ENCODE measurements around the gene ATG14.
A peak's percentile ranks its signal among the peaks of the same experiment; 100 is the strongest.

Gene ATG14

GRCh38 chr14:55446833-55447232 is 35.2 kb upstream of the ATG14 start:
- DNase-seq = no peak
- ATAC-seq (replicated peaks) = no peak
- Mint-ChIP-seq H3K4me1 (ENCODE audit: low read depth in 2 of 2) (no peaks in the 10 kb centered on the region), H3K9me3 (no peaks in the 10 kb centered on the region), H3K27ac (no peak overlapping the region), H3K27me3 (no peaks in the 10 kb centered on the region), H3K36me3 (ENCODE audit: insufficient read depth) (no peaks in the 10 kb centered on the region), H3K4me3 (no peak overlapping the region)

GRCh38 chr14:55446127-55446736 is 34.6 kb upstream of the ATG14 start:
- no peaks in the 10 kb centered on the region for H3K36me3 Mint-ChIP-seq (ENCODE audit: insufficient read depth)
- H3K4me3 Mint-ChIP-seq = no peak overlapping the region
- H3K4me1 Mint-ChIP-seq (ENCODE audit: low read depth in 2 of 2) = no peaks in the 10 kb centered on the region
- DNase-seq (peak; percentile 43 to 59 (median 50)), ATAC-seq (replicated peaks) (peak; percentile 49)
- H3K27ac Mint-ChIP-seq = no peak overlapping the region
- H3K27me3 Mint-ChIP-seq = no peaks in the 10 kb centered on the region
- no peaks in the 10 kb centered on the region for H3K9me3 Mint-ChIP-seq

DNA sequence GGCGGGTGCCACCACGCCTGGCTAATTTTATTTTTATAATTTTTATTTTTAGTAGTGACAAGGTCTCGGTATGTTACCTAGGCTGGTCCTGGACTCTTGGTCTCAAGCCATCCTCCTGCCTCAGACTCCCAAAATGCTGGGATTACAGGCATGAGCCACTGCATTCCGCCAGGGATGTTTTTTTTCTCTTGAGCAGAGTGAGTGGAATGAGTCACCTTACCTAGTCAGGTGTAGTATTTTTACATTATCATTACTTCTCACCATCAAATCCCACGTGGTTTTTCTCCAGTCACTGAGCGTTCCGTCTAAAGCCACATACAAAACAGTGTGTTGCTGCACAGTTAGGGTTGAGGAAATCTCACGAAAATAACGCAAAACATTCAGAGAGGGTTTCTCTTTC is 29.7 kb upstream of the ATG14 start:
- Mint-ChIP-seq H3K9me3 (no peaks in the 10 kb centered on the region), H3K27me3 (no peaks in the 10 kb centered on the region), H3K4me1 (ENCODE audit: low read depth in 2 of 2) (no peaks in the 10 kb centered on the region), H3K4me3 (no peak overlapping the region), H3K27ac (no peak overlapping the region), H3K36me3 (ENCODE audit: insufficient read depth) (no peaks in the 10 kb centered on the region)
- DNase-seq (no peak), ATAC-seq (replicated peaks) (no peak)

- no peak for ATAC-seq (replicated peaks)
- H3K27ac Mint-ChIP-seq = no peak within 1 kb of the TSS
- H3K27me3 Mint-ChIP-seq = no peaks in the 10 kb centered on the region
- no peak for DNase-seq
- H3K36me3 Mint-ChIP-seq (ENCODE audit: insufficient read depth) = no peaks in the 10 kb centered on the region
- H3K4me3 Mint-ChIP-seq = no peak within 1 kb of the TSS
- no peaks in the 10 kb centered on the region for H3K9me3 Mint-ChIP-seq
- H3K4me1 Mint-ChIP-seq (ENCODE audit: low read depth in 2 of 2) = no peaks in the 10 kb centered on the region
These were observed 28.8 kb upstream of the ATG14 start, which contains the start of gene TBPL2 for GRCh38 chr14:55440385-55440784. Gene TBPL2 (minus strand): TSS chr14:55440616. CDS start chr14:55440449, 167 bp downstream.

- no peaks in the 10 kb centered on the region for H3K36me3 Mint-ChIP-seq (ENCODE audit: insufficient read depth)
- no peak overlapping the region for H3K27ac Mint-ChIP-seq
- DNase-seq (no peak), ATAC-seq (replicated peaks) (no peak)
- H3K4me1 Mint-ChIP-seq (ENCODE audit: low read depth in 2 of 2) = peaks cover 9 to 16% of the 10 kb centered on the region in 2 donors
- no peaks in the 10 kb centered on the region for H3K9me3 Mint-ChIP-seq
- no peaks in the 10 kb centered on the region for H3K27me3 Mint-ChIP-seq
- H3K4me3 Mint-ChIP-seq = no peak overlapping the region
These were observed 26.5 kb upstream of the ATG14 start for GRCh38 chr14:55438066-55438683.

- H3K27ac Mint-ChIP-seq = no peak overlapping the region
These were observed 25.3 kb upstream of the ATG14 start for GRCh38 chr14:55436931-55437330.

GRCh38 chr14:55436519-55436918 is 24.9 kb upstream of the ATG14 start:
- Mint-ChIP-seq H3K4me3 (no peak overlapping the region), H3K27me3 (no peaks in the 10 kb centered on the region), H3K4me1 (ENCODE audit: low read depth in 2 of 2) (peaks cover 9 to 16% of the 10 kb centered on the region in 2 donors), H3K9me3 (no peaks in the 10 kb centered on the region), H3K27ac (no peak overlapping the region), H3K36me3 (ENCODE audit: insufficient read depth) (no peaks in the 10 kb centered on the region)
- DNase-seq = no peak
- no peak for ATAC-seq (replicated peaks)

More at GRCh38 chr14:55436931-55437330, 25.3 kb upstream of the ATG14 start:
- Mint-ChIP-seq H3K4me1 (ENCODE audit: low read depth in 2 of 2) (peaks cover 9 to 16% of the 10 kb centered on the region in 2 donors), H3K4me3 (no peak overlapping the region), H3K27me3 (no peaks in the 10 kb centered on the region), H3K36me3 (ENCODE audit: insufficient read depth) (no peaks in the 10 kb centered on the region), H3K9me3 (no peaks in the 10 kb centered on the region)
- DNase-seq = no peak
- no peak for ATAC-seq (replicated peaks)

DNA sequence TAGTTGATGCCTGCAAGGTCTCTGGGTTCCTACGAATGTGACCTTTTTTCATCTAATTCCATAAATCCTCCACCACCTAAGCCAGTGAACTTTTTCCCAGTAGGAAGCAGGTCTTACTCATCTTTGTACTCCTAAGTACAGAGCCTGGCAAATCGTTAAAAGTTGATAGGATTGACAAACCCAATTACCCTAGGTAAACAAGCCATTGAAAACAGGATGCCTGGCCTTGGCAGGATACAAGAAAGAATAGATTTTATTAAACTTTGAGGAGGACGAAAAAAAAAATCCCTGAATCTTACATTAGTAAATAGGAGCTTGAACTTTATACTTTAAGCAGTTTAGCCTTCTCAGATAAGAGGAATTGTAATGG is 23.2 kb upstream of the ATG14 start:
- no peak for DNase-seq
- Mint-ChIP-seq H3K27me3 (no peaks in the 10 kb centered on the region), H3K4me1 (ENCODE audit: low read depth in 2 of 2) (peaks cover 9 to 18% of the 10 kb centered on the region in 2 donors), H3K27ac (peak overlapping the region in 1 of 2 donors; percentile 51), H3K36me3 (ENCODE audit: insufficient read depth) (no peaks in the 10 kb centered on the region), H3K9me3 (no peaks in the 10 kb centered on the region), H3K4me3 (no peak overlapping the region)
- no peak for ATAC-seq (replicated peaks)

GRCh38 chr14:55433880-55434804 is 22.5 kb upstream of the ATG14 start:
- peak; percentile 51 for ATAC-seq (replicated peaks)
- DNase-seq = no peak
- Mint-ChIP-seq H3K27me3 (no peaks in the 10 kb centered on the region), H3K27ac (peak overlapping the region; percentile 38 to 51), H3K4me3 (peak overlapping the region; percentile 21 to 31), H3K36me3 (ENCODE audit: insufficient read depth) (no peaks in the 10 kb centered on the region), H3K4me1 (ENCODE audit: low read depth in 2 of 2) (peaks cover 9 to 19% of the 10 kb centered on the region in 2 donors), H3K9me3 (no peaks in the 10 kb centered on the region)

- H3K4me3 Mint-ChIP-seq = no peak overlapping the region
- H3K27me3 Mint-ChIP-seq = no peaks in the 10 kb centered on the region
- ATAC-seq (replicated peaks) = no peak
- no peak overlapping the region for H3K27ac Mint-ChIP-seq
- no peaks in the 10 kb centered on the region for H3K36me3 Mint-ChIP-seq (ENCODE audit: insufficient read depth)
- peaks cover 9 to 19% of the 10 kb centered on the region in 2 donors for H3K4me1 Mint-ChIP-seq (ENCODE audit: low read depth in 2 of 2)
- H3K9me3 Mint-ChIP-seq = no peaks in the 10 kb centered on the region
- no peak for DNase-seq
These were observed 21.0 kb upstream of the ATG14 start for GRCh38 chr14:55432628-55433027.

- Mint-ChIP-seq H3K27ac (no peak overlapping the region), H3K4me1 (ENCODE audit: low read depth in 2 of 2) (peaks cover 9 to 19% of the 10 kb centered on the region in 2 donors), H3K4me3 (no peak overlapping the region), H3K27me3 (no peaks in the 10 kb centered on the region), H3K36me3 (ENCODE audit: insufficient read depth) (no peaks in the 10 kb centered on the region), H3K9me3 (no peaks in the 10 kb centered on the region)
- ATAC-seq (replicated peaks) = peak; percentile 87
- DNase-seq = peak; percentile 25 to 38 (median 37)
These were observed 18.5 kb upstream of the ATG14 start for GRCh38 chr14:55430024-55430690.

DNA sequence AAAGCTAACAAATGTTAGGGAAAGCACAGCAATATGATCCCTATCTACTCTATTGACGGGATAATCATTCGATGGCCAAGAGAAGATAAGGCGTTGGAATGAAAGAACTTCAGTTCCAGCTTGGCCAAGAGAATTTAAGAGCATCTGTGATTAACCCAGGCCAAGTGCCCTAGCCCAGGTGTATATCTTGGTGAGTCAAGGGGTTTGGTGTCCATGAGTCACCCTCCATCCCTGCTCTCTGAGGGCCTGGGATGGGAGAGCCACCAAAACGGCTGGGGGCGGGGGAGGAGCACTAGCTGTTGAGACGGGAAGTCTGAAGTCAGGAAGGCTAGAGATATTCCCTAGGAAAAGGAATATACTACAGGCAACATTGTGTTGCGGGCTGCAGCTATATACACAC is 15.8 kb upstream of the ATG14 start:
- no peak for ATAC-seq (replicated peaks)
- no peak for DNase-seq
- Mint-ChIP-seq H3K4me1 (ENCODE audit: low read depth in 2 of 2) (peaks cover 0 to 3% of the 10 kb centered on the region in 2 donors), H3K36me3 (ENCODE audit: insufficient read depth) (no peaks in the 10 kb centered on the region), H3K27me3 (no peaks in the 10 kb centered on the region), H3K9me3 (no peaks in the 10 kb centered on the region), H3K27ac (no peak overlapping the region), H3K4me3 (no peak overlapping the region)

DNA sequence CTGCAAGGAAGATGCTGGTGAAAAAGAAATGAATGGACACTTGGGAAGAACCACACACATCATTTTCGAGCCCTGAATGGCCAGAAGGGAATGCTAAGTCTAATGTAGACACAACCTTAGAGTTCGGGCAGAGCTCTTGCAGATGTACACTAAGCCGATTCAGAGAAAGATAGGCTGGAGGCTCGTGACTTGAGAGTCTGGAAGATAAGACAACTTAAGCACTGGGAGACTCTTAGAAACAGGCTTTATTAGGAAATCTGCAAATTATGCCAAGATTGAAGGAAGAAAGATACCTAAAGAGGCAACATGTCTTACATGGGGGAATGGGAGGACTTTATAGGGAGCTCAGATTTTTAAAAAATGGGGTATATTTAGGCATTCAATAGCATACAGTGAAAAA is 15.3 kb upstream of the ATG14 start:
- ATAC-seq (replicated peaks) (no peak), DNase-seq (no peak)
- Mint-ChIP-seq H3K9me3 (no peaks in the 10 kb centered on the region), H3K4me3 (no peak overlapping the region), H3K27ac (no peak overlapping the region), H3K36me3 (ENCODE audit: insufficient read depth) (no peaks in the 10 kb centered on the region), H3K27me3 (no peaks in the 10 kb centered on the region), H3K4me1 (ENCODE audit: low read depth in 2 of 2) (peaks cover 0 to 3% of the 10 kb centered on the region in 2 donors)

Data from effector memory CD8-positive, alpha-beta T cell (primary cell).